ENCODE data around the gene TBX15. TPM values are rescaled to one million over a fixed set of nuclear protein-coding genes. Genes with fewer than 3 reads are reported as not detected.

The TBX15 gene
- total and polyA plus RNA-seq, 9 of the 15 experiments (the other 6 are each of a cell fraction or from before 2014, with no cell fraction given) = 0.03 to 3.4 (median 2.3) TPM

DNA sequence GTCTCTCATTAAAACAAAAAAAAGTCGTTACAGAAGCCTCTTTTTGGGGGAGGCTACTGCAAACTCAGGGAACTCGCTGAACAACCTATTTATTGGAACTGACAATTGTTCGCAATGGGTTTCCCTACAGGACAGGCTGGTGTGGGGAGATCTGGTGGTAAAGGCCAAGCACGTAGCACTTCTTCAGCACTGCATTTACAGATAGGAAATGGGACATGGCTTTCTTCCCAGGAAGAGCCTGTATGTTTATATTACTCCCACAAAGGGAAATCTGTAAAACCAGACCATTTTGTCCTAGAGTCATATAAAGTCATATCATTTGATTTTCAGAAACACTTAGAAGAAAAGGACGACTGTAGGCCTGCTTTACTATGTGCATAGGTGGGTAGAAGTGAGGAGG, 38.8 kb upstream of the TBX15 start:
- intact Hi-C loops (cut with micrococcal nuclease) = no loop called here
- FAIRE-seq (no peak), ATAC-seq (no peak), DNase-seq (ENCODE audit: extremely low read depth in 1 of 4, low spot score in 3 of 4) (no peak)
- Histone ChIP-seq H3K4me3 (no peak overlapping the region), H3K79me2 (ENCODE audit: control insufficient read depth, insufficient read depth, low read length) (no peaks in the 10 kb centered on the region), H3K9me1 (ENCODE audit: control insufficient read depth, insufficient read depth, low read length) (no peaks in the 10 kb centered on the region), H3K9ac (ENCODE audit: insufficient read depth in 1 of 2, low read depth in 2 of 2, low read length in 2 of 2) (no peak overlapping the region), H3K36me3 (ENCODE audit: control insufficient read depth, insufficient read depth, low read length) (no peaks in the 10 kb centered on the region), H3K9me3 (replicated peaks; ENCODE audit: control insufficient read depth, insufficient read depth, low read depth, low read length) (no peaks in the 10 kb centered on the region), H3K27me3 (ENCODE audit: control insufficient read depth in 2 of 2, insufficient read depth in 2 of 2, low read length in 2 of 2) (no peaks in the 10 kb centered on the region), H3K4me1 (replicated peaks in 1 of 2; ENCODE audit: control insufficient read depth in 2 of 2, insufficient read depth in 2 of 2, low read length in 2 of 2) (no peaks in the 10 kb centered on the region), H3K4me2 (ENCODE audit: insufficient read depth, low read length) (no peak overlapping the region), H4K20me1 (replicated peaks; ENCODE audit: control insufficient read depth, insufficient read depth, low read length) (no peaks in the 10 kb centered on the region), H2AFZ (ENCODE audit: low read depth, low read length) (no peak overlapping the region), H3K27ac (ENCODE audit: extremely low read depth, low read depth, low read length) (no peak overlapping the region)
- CTCF ChIA-PET (ENCODE audit: low intra/inter-chr PET ratio) = no interaction called here
- 25% methylated on average over 5 of the region's 5 CpGs for WGBS (ENCODE audit: insufficient coverage, low coverage, missing lambda C conversion rate)
- BruUV-seq (replicated peaks) = no TSS peak
- in situ Hi-C loops (cut with MboI) = no loop called here
- POLR2A ChIA-PET = no interaction called here
- TF ChIP-seq SNAPC5 (CRISPR knock-in tag; IDR thresholded peaks at IDR 0.05) (no peak), MYBL2 (IDR thresholded peaks at IDR 0.05; ENCODE audit: low read depth) (no peak), MYBL2 (CRISPR knock-in tag; IDR thresholded peaks at IDR 0.05; ENCODE audit: borderline replicate concordance) (no peak), MTA1 (IDR thresholded peaks at IDR 0.05; ENCODE audit: borderline replicate concordance) (no peak), ZNF384 (IDR thresholded peaks at IDR 0.05; ENCODE audit: low read depth, low read length) (no peak), SIN3B (IDR thresholded peaks at IDR 0.05; ENCODE audit: low read depth) (no peak), MED1 (CRISPR knock-in tag; IDR thresholded peaks at IDR 0.05; ENCODE audit: borderline replicate concordance) (no peak), COPS2 (conservative IDR thresholded peaks at IDR 0.05) (no peak), POLR2H (tag; IDR thresholded peaks at IDR 0.05; ENCODE audit: low read depth) (no peak), ZNF24 (IDR thresholded peaks at IDR 0.05) (no peak)
- TF ChIP-seq, protein P1, sequence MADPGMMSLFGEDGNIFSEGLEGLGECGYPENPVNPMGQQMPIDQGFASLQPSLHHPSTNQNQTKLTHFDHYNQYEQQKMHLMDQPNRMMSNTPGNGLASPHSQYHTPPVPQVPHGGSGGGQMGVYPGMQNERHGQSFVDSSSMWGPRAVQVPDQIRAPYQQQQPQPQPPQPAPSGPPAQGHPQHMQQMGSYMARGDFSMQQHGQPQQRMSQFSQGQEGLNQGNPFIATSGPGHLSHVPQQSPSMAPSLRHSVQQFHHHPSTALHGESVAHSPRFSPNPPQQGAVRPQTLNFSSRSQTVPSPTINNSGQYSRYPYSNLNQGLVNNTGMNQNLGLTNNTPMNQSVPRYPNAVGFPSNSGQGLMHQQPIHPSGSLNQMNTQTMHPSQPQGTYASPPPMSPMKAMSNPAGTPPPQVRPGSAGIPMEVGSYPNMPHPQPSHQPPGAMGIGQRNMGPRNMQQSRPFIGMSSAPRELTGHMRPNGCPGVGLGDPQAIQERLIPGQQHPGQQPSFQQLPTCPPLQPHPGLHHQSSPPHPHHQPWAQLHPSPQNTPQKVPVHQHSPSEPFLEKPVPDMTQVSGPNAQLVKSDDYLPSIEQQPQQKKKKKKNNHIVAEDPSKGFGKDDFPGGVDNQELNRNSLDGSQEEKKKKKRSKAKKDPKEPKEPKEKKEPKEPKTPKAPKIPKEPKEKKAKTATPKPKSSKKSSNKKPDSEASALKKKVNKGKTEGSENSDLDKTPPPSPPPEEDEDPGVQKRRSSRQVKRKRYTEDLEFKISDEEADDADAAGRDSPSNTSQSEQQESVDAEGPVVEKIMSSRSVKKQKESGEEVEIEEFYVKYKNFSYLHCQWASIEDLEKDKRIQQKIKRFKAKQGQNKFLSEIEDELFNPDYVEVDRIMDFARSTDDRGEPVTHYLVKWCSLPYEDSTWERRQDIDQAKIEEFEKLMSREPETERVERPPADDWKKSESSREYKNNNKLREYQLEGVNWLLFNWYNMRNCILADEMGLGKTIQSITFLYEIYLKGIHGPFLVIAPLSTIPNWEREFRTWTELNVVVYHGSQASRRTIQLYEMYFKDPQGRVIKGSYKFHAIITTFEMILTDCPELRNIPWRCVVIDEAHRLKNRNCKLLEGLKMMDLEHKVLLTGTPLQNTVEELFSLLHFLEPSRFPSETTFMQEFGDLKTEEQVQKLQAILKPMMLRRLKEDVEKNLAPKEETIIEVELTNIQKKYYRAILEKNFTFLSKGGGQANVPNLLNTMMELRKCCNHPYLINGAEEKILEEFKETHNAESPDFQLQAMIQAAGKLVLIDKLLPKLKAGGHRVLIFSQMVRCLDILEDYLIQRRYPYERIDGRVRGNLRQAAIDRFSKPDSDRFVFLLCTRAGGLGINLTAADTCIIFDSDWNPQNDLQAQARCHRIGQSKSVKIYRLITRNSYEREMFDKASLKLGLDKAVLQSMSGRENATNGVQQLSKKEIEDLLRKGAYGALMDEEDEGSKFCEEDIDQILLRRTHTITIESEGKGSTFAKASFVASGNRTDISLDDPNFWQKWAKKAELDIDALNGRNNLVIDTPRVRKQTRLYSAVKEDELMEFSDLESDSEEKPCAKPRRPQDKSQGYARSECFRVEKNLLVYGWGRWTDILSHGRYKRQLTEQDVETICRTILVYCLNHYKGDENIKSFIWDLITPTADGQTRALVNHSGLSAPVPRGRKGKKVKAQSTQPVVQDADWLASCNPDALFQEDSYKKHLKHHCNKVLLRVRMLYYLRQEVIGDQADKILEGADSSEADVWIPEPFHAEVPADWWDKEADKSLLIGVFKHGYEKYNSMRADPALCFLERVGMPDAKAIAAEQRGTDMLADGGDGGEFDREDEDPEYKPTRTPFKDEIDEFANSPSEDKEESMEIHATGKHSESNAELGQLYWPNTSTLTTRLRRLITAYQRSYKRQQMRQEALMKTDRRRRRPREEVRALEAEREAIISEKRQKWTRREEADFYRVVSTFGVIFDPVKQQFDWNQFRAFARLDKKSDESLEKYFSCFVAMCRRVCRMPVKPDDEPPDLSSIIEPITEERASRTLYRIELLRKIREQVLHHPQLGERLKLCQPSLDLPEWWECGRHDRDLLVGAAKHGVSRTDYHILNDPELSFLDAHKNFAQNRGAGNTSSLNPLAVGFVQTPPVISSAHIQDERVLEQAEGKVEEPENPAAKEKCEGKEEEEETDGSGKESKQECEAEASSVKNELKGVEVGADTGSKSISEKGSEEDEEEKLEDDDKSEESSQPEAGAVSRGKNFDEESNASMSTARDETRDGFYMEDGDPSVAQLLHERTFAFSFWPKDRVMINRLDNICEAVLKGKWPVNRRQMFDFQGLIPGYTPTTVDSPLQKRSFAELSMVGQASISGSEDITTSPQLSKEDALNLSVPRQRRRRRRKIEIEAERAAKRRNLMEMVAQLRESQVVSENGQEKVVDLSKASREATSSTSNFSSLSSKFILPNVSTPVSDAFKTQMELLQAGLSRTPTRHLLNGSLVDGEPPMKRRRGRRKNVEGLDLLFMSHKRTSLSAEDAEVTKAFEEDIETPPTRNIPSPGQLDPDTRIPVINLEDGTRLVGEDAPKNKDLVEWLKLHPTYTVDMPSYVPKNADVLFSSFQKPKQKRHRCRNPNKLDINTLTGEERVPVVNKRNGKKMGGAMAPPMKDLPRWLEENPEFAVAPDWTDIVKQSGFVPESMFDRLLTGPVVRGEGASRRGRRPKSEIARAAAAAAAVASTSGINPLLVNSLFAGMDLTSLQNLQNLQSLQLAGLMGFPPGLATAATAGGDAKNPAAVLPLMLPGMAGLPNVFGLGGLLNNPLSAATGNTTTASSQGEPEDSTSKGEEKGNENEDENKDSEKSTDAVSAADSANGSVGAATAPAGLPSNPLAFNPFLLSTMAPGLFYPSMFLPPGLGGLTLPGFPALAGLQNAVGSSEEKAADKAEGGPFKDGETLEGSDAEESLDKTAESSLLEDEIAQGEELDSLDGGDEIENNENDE (IDR thresholded peaks at IDR 0.05; ENCODE audit: low read depth, low read length) = no peak
- TF ChIP-seq, protein P2, sequence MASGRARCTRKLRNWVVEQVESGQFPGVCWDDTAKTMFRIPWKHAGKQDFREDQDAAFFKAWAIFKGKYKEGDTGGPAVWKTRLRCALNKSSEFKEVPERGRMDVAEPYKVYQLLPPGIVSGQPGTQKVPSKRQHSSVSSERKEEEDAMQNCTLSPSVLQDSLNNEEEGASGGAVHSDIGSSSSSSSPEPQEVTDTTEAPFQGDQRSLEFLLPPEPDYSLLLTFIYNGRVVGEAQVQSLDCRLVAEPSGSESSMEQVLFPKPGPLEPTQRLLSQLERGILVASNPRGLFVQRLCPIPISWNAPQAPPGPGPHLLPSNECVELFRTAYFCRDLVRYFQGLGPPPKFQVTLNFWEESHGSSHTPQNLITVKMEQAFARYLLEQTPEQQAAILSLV (tag; IDR thresholded peaks at IDR 0.05) = no peak
